MCF 10A (cell line): ENCODE results near the gene KIF3A. TPM values are rescaled to one million over a fixed set of nuclear protein-coding genes. Genes with fewer than 3 reads are reported as not detected.

ENCODE experiments used
- BruUV-seq: library from RNA; stranded (reverse); fragments of 400-500 nt; replicated peaks from 2 replicates; lab custom pipeline; 2021; lab: Mats Ljungman, UMichigan
- CTCF ChIA-PET: fragments of 300-600 bp; sonication (Branson Sonifier 250); formaldehyde crosslinking; extraction: SDS; loops from one replicate; lab custom pipeline; 2021; ENCODE audit warnings: antibody characterized with exemption, inconsistent platforms; lab: Yijun Ruan, JAX
- POLR2A ChIA-PET: fragments of 300-600, 350-650 bp; sonication (Branson Sonifier 250); formaldehyde crosslinking; extraction: SDS; loops from one replicate; lab custom pipeline; 2020; ENCODE audit warnings: antibody characterized with exemption, inconsistent platforms; lab: Yijun Ruan, JAX
- DNase-seq: peaks from one replicate; pipeline ENCODE4 v3.0.0-alpha.2; 2018; ENCODE audit not compliant: unreplicated experiment
- H3K27ac Mint-ChIP-seq: one replicate; pipeline ENCODE4 v1.8.0; 2022; ENCODE audit warnings: mild to moderate bottlenecking, low read depth, mixed read lengths; ENCODE audit not compliant: unreplicated experiment
- H3K27me3 Mint-ChIP-seq: one replicate; pipeline ENCODE4 v1.8.0; 2022; ENCODE audit warnings: mixed read lengths; ENCODE audit not compliant: insufficient read depth, unreplicated experiment
- H3K36me3 Mint-ChIP-seq: one replicate; pipeline ENCODE4 v1.8.0; 2022; ENCODE audit warnings: mild to moderate bottlenecking, moderate library complexity, mixed read lengths; ENCODE audit not compliant: insufficient read depth, unreplicated experiment
- H3K4me1 Mint-ChIP-seq: one replicate; pipeline ENCODE4 v1.8.0; 2022; ENCODE audit warnings: mixed read lengths; ENCODE audit not compliant: insufficient read depth, unreplicated experiment
- H3K4me3 Mint-ChIP-seq: one replicate; pipeline ENCODE4 v1.8.0; 2022; ENCODE audit warnings: mild to moderate bottlenecking, moderate library complexity, mixed read lengths; ENCODE audit not compliant: unreplicated experiment
- H3K9me3 Mint-ChIP-seq: one replicate; pipeline ENCODE4 v1.8.0; 2022; ENCODE audit warnings: mixed read lengths; ENCODE audit not compliant: unreplicated experiment
- intact Hi-C: fragments of 100-400 bp; cut with micrococcal nuclease; formaldehyde crosslinking; loops from 2 replicates; pipeline ENCODE4 v1.14.1; 2022
- total RNA-seq: library from RNA; stranded (reverse); gene quantifications from 2 replicates; pipeline ENCODE4 v1.2.3, GENCODE V29; 2022
- TF ChIP-seq, protein P1 (sequence below): fragments of 200-600 bp; IDR thresholded peaks from one replicate; pipeline ENCODE4 v1.8.0; 2022; ENCODE audit warnings: antibody characterized with exemption, mild to moderate bottlenecking; ENCODE audit not compliant: unreplicated experiment

Gene KIF3A
- total RNA-seq, 1 experiment from 2014 or later, result 23.9 TPM

DNA sequence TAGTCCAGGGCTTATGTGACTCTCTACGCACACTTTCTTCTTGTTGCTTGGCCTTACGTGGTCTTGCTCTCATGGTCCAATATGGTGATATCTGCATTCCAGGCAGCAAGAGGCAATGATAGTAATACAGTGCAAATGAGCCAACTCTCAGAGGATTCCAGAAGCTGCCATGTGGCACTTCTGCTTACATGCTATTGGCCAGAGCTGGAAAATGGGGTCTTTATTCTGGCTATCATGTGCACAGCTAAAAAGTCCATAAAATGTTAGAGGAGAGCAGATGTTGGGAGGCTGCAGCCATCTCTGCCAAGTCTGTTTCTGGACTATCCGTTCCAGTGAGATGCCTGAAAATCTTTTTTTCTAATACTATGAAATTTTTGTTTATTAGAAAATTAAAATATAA, 42.6 kb upstream of the KIF3A start:
- ChIA-PET CTCF (no interaction called here), POLR2A (no interaction called here)
- TF ChIP-seq, protein P1, sequence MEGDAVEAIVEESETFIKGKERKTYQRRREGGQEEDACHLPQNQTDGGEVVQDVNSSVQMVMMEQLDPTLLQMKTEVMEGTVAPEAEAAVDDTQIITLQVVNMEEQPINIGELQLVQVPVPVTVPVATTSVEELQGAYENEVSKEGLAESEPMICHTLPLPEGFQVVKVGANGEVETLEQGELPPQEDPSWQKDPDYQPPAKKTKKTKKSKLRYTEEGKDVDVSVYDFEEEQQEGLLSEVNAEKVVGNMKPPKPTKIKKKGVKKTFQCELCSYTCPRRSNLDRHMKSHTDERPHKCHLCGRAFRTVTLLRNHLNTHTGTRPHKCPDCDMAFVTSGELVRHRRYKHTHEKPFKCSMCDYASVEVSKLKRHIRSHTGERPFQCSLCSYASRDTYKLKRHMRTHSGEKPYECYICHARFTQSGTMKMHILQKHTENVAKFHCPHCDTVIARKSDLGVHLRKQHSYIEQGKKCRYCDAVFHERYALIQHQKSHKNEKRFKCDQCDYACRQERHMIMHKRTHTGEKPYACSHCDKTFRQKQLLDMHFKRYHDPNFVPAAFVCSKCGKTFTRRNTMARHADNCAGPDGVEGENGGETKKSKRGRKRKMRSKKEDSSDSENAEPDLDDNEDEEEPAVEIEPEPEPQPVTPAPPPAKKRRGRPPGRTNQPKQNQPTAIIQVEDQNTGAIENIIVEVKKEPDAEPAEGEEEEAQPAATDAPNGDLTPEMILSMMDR, result no peak
- H3K9me3 Mint-ChIP-seq, result no peaks in the 10 kb centered on the region
- no peaks in the 10 kb centered on the region for H3K36me3 Mint-ChIP-seq
- no peaks in the 10 kb centered on the region for H3K27me3 Mint-ChIP-seq
- intact Hi-C loops, result no loop called here
- peaks cover 21% of the 10 kb centered on the region for H3K4me1 Mint-ChIP-seq
- no peak overlapping the region for H3K4me3 Mint-ChIP-seq
- no TSS peak for BruUV-seq
- no peak for DNase-seq
- no peak overlapping the region for H3K27ac Mint-ChIP-seq

DNA sequence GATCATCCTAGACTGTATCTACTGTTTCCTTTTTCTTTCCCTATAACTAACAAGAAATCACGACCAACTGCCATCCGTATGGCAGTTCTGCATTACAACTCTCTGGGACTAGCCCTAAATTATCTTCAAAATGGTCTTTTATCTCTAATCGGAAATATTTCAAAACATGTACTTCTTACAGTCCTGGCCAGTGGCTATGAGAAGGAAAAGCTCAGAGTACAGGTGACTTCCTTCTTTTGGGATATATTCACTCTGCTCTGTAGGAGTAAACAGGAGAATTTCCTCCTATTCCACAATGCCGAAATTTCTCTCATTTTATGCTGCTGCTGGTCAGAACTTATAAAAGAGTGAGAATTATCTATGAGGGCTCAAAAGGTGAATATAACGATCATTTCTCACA, 41.5 kb upstream of the KIF3A start:
- Mint-ChIP-seq H3K36me3 (no peaks in the 10 kb centered on the region), H3K27ac (no peak overlapping the region), H3K4me1 (peaks cover 28% of the 10 kb centered on the region), H3K27me3 (no peaks in the 10 kb centered on the region), H3K4me3 (no peak overlapping the region), H3K9me3 (no peaks in the 10 kb centered on the region)
- TF ChIP-seq, protein P1, result no peak
- no TSS peak for BruUV-seq
- POLR2A ChIA-PET, result interaction anchor here (2.3 kb wide), 1 partner anchor 41 kb away, joined by 14 read pairs; the partner anchor contains the start of gene KIF3A
- no peak for DNase-seq
- CTCF ChIA-PET, result interaction anchor here (0.5 to 2.1 kb wide), 5 partner anchors 20 to 694 kb away, joined by 3 to 14 read pairs (median 3); no protein-coding TSS in a partner anchor
- intact Hi-C loops, result no loop called here

DNA sequence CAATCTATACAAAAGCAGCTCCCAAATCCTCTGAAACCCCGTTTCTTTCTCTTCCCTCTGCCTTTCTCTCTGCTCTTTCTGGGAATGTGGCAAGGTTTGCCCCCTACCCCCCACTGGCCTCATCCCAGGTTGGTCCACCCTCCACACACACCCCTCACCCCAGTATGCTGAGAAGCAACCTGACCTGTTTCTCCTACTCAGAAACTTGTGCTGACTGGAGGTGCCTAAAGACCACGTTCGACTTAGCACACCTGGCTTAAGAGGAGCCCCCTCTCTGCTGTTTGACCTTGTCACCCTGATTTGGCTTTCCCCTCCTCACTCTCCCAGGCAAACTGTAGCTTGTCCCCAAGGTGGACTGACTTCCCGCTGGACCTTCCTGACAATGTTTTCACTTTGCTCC, 40.8 kb upstream of the KIF3A start:
- Mint-ChIP-seq H3K27me3 (no peaks in the 10 kb centered on the region), H3K4me3 (peak overlapping the region; percentile 73), H3K27ac (no peak overlapping the region), H3K9me3 (no peaks in the 10 kb centered on the region), H3K4me1 (peaks cover 32% of the 10 kb centered on the region), H3K36me3 (no peaks in the 10 kb centered on the region)
- ChIA-PET POLR2A (interaction anchor here (1.5 to 2.3 kb wide), 2 partner anchors 40 to 43 kb away, joined by 6 to 14 read pairs; partner anchors contain the start of gene KIF3A), CTCF (interaction anchor here (0.9 to 2.1 kb wide), 5 partner anchors 19 to 42 kb away, joined by 3 to 14 read pairs (median 4); no protein-coding TSS in a partner anchor)
- BruUV-seq, result no TSS peak
- DNase-seq, result no peak
- TF ChIP-seq, protein P1, result no peak
- intact Hi-C loops, result no loop called here

DNA sequence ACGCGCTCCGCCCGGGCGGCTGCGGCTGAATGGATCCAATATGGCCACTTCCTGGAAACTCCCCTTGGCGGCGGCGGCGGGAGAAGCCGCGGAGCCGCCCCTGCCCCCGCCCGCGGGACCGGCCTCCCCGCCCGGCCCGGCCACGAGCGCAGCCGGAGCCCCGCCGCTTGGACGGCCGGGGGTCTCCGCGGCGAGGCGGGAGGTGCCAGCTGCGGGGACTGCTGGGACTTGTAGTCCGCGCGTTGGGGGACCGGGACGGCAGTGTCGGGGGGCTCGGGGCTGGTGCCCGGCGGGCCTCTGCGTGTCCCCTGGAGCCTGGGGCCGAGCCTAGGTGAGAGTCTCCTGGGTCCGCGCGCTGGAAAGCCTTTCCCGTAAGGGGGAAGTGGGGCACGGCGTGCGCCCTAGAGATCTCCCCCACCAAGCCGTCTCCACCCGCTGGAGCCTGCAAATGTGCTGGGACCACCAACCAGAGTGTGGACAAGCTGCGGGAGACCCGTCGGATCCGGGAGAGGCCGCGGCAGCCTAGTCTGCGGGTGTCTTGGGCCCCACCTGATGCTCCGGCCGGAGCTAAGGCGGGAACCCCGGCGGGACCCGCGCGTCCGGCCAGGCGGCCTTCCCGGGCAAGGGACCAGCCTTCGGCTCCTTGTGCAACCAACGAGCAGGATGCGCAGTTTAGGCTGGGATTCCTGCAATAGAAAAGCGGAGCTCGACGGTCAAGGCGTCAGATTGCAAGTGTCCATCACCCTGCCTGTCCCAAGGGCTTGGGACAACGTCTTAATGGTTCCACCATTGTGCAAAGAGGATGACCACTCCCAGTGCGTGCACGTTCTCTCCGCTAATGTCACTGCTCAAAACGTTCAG, 40.1 kb upstream of the KIF3A start, which contains the start of gene SEPTIN8:
TSS of gene SEPTIN8 (minus strand) at position 31 of the 861 bp plus-strand sequence. CDS start 102 bp downstream, outside the sequence.
- peaks cover 32% of the 10 kb centered on the region for H3K4me1 Mint-ChIP-seq
- ChIA-PET CTCF (interaction anchor here (0.6 to 3.9 kb wide), 7 partner anchors 15 to 52 kb away, joined by 3 to 26 read pairs (median 4); no protein-coding TSS in a partner anchor), POLR2A (interaction anchor here (0.6 to 2.4 kb wide), 6 partner anchors 10 to 173 kb away, joined by 3 to 14 read pairs (median 9); partner anchors contain the start of genes GDF9, KIF3A and UQCRQ)
- intact Hi-C loops, result no loop called here
- DNase-seq, result peak; percentile 55
- H3K9me3 Mint-ChIP-seq, result no peaks in the 10 kb centered on the region
- BruUV-seq, result no TSS peak
- TF ChIP-seq, protein P1, result no peak
- no peaks in the 10 kb centered on the region for H3K36me3 Mint-ChIP-seq
- H3K27me3 Mint-ChIP-seq, result no peaks in the 10 kb centered on the region
- peak within 1 kb of the TSS; percentile 28 for H3K27ac Mint-ChIP-seq
- peak within 1 kb of the TSS; percentile 73 for H3K4me3 Mint-ChIP-seq
